Superior temporal gyrus (tissue), 1 donor: ENCODE measurements around the gene GPATCH8.

ENCODE experiments used
- DNase-seq: peaks from one replicate; pipeline ENCODE4 v3.0.0-alpha.2; 2016; ENCODE audit errors: extremely low spot score

The GPATCH8 gene

DNA sequence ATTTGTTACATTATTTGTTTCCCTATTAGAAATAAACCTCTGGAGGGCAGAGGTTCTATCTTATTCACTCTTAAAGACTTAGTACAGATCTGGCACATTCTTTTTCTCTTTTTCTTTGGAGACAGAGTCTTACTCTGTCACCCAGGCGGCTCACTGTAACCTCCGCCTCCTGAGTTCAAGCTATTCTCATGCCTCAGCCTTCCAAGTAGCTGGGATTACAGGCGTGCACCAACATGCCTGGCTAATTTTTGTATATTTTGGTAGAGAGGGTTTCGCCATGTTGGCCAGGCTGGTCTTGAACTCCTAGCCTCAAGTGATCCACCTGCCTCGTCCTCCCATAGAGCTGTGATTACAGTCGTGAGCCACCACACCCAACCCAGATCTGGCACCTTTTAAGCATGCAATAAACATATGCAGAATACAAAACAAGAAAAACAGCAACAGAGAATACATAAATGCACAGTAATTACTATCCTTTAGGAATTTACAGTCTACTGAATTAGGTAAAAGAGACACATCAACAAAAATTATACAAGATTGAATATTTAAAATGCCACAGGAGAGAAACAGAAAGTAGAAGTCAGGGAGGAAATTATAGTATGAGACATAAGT is 52.1 kb downstream of the GPATCH8 start:
- no peak for DNase-seq

DNA sequence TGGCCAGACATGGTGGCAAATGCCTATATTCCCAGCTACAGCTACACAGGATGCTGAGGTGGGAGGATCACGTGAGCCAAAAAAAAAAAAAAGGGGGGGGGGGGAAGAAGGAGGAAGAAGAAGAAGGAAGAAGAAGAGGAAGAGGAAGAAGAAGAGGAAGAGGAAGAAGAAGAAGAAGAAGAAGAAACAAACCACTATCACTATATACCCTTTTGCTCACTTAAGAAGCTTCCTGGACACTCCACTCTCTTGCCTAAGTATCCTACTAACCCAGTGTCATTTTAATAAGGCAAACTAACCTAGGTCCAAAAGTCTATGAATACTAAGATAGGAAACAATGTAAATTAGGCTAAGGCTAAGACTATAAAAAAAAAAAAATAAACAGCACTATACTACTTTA is 54.8 kb downstream of the GPATCH8 start:
- DNase-seq = no peak

DNA sequence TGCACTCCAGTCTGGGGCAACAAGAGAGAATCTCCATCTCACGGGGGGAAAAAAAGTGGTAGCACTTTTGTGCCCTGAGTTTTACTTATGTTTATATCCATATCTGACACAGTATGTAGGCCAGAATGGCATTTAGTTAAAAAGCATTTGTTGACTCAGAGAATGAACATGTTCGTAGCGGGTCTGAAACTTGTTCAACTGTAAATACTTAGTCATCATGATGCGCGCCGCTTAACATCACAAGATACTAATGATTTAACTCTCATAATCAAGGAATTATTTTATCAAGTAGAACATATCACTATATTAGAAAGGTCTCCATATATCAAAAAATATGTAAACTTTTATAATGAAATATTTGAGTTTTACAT is 58.5 kb downstream of the GPATCH8 start:
- no peak for DNase-seq

DNA sequence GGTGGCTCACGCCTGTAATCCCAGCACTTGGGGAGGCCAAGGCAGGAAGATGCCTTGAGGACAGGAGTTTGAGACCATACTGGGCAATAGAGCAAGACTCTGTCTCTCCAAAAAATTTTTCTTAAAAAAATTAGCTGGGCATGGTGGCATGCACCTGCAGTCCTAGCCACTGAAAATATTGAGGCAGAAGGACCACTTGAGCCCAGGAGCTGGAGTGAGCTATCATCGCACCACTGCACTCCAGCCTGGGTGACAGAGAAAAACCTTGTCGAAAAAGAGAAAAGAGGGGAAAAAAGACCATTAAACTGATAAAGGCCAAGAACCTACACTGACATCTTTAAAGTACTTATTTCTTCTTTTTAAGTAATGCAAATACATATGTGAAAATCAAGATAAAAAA is 60.4 kb downstream of the GPATCH8 start:
- no peak for DNase-seq

DNA sequence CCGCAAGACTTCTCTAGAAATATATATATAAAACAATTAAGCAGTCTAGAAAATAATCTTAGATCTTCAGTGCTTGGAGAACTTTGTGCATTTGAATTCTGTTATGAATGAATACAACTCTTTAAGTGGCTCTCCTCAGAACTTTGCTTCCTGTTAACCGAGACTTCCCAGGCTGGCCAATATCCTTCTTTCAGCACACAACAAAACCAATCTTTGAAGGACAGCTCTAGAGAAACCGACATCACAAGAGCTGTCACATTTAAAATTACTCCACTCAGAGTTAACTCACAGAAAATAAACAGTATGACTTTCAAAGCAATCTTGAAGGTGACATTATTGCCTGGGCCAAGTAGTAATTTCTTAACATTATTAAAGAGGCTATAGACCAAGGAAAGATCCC is 64.0 kb downstream of the GPATCH8 start:
- DNase-seq = no peak

DNA sequence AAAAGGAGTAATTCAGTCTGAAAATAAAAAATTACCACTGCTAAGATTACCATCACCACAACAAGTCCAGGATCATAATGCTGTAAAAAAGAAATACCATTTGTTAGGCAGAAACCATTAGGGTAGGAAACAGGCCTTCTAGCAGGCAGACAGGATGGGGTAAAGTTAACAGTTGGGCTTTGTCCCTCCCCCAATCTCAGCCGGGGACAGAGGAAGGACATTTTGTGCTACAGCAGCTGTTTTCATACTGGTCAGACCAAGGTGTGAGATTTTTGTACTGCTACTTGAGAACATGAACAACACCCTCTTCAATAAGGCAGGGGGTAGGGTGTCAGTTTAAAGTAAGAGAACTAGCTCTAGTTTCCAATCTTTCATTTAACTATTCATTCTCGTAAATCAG is 64.6 kb downstream of the GPATCH8 start:
- DNase-seq = peak; percentile 46

DNA sequence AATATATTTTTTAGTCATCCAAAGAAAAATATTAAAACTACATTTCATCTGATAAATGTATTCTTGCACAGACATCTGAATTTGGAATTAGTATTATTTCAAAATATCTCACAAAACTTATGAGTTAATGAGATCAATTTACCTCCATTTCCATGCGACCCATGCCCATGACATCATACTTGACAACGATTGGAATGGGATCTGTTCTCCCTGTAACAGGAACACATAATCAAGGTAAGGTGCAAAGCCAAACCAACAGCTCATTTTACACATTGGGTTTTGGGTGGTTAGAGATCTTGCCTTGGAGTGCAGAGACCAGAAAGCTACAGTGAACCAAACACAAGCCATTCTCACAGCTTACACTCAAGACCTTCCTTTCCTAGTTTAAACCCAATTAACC is 66.9 kb downstream of the GPATCH8 start:
- DNase-seq = no peak

DNA sequence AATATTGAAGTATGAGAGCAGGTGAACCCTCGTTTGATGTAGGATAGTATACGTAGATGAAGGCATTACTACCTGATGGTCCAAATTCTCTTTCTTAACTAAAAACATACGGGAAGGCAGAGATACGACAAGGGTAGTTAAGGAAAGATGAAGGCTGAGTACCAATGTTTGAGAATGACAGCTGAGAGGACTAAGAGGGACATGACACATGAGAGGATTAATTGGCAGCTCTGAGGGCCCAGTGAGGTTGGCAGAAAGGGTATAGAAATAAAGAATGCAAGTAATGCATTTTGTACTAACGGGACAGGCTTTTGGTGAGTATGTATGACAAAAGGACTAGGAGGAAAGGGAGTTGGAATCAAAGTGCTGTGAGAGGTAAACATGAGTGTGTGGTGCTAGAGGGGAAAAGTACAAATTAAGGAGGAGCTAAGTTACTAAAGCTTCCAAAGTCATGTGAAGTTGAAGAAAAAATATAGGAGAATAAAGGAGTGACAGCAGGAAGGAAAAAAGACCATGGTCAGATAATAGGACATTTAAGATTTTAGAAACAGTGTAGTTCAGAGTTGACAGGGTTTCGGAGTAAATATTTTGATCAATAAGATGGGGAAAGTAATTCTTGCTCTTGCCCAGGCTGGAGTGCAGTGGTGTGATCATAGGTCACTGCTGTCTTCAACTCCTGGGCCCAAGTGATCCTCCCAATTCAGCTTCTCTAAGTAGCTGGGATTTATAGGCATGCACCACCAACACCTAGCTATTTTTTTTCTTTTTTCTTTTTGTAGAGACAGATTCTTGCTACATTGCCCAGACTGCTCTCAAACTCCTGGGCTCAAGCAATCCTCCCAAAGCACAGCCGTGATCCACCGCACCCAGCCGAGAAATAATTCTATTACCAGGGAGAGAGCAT is 70.7 kb downstream of the GPATCH8 start:
- no peak for DNase-seq

DNA sequence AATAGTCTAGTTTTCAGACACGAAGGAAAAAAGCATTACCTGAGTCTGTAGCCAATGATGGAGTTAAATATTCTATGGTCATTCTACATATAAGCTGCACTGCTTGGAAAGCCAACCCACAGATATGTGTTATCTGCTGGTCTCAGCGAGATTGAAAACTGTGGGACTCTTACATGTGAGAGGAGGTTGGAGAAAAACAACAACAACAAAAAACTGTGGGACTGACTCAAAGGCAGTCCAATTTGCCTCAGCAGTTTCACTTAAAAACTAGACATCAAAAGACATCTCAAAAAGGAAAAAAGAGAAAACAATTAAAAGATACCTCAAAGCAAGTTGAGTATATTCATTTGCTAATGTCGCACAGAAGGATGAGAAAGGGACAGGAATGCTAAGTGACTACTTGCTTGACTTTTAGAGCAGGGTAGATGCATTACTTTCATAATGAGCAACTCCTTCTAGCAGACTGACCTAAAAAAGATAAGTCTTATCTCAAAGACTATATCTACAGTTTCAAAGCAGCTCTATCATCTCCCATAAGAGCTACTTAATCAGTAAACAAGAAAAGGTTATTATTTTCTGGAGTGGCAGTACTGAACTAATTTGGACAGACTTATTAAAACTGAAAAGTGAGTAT is 78.3 kb downstream of the GPATCH8 start:
- no peak for DNase-seq

DNA sequence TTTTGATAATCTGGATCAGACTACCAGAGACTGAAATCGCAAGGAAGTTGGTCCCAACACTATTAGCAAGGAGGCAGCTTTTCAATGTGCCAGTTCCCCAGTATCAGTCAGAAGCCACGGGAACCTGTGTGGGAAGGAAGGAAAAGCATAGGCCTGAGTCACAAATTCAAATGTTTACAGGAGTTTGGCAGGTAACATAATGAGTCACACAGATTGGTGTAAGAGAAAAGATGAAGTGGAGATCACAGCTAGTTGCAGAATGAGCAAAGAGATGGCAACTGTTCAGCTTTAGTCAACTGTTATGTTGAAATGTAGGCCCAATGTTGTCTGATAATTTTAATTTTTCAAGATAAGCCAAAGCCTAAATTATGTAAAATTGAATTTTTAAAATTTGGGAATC is 85.7 kb downstream of the GPATCH8 start:
- DNase-seq = peak; percentile 54

DNA sequence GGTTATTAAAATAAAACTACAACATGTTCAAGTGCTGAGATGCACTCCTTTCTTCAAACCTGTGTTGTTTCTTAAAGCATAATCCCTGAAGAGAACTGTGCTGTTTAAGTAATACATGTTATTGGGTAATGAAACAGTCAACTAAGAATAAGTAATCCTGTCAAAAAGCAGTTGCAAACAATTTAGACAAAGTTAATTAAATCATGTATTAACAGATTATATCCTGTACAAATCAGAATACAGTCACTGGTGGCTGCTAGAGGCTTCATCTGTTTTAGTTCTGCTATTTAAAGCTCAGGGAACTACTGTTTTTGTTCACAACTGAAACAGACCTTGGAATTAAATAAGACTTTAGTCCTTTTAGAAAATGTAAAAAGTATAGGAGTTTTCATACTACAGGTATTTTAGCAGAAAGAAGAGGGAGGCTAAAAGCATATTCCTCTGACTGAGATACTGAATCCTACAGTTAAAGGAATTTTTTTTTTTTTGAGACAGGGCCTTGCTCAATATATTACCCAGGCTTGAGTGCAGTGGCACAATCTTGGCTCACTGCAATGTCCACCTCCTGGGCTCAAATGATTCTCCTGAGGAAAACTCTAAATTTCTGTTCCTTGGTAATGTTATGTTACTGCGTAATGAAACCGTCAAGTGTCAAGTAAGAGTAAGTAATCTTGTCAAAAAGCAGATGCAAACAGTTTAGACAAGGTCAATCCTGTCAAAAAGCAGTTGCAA is 86.5 kb downstream of the GPATCH8 start:
- DNase-seq = no peak

DNA sequence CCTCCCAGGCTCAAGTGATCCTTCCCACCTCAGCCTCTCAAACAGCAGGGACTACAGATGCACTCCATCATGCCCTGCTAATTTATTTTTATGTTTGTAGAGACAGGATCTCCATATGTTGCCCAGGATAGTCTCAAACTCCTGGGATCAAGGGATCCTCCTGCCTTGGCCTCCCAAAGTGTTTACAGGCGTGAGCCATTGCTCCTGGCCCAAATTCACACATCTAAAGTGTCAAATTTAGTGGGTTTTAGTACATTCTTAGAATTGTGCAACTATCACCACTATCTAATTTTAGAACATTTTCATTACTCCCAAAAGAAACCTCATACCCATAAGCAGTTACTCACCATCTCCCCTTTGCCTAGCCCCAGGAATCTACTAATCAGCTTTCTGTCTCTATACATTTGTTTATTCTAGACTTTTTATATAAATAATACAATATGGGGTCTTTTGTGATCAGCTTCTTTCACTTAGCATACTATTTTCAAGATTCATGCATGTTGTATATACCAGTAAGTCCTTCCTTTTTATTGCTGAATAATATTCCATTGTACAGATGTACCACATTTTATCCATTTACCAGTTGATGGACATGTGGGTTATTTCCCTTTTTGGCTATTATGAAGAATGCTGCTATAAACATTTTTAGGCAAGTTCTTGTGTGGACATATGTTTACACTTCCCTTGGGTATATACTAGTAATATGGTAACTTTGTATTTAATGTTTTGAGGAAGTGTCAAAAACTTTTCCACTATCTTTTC is 88.6 kb downstream of the GPATCH8 start:
- no peak for DNase-seq

DNA sequence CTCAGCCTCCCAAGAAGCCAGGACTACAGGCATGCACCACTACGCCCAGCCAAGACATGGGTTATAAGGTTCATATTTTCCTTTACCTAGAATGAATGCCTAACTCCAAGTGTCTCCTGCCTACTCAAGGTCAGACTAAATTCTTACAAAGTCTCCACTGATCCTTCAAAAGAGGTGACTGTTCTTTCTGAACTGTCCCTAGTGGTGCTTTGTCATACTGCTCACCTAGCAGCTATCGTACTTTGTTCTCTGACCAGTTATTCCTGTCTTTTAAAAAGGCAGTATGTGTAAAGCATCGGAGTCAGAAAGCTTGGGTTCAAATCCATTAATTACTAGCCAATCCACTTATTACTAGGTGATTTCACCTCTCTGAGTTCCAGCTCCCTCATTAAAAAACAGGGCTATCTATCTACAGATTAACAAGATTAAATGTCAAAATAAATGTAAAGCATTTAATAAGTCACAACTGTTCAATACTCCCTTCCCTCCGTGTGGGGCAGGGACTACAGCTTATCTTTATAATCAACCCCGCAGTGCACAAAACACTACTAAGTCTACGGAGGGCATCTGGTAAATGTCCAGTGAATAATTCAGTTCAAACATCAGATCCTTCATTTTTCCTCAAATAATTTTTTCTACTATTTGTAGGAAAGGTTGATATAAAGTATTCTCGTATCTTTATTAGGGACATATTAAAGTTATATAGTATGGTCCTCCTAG is 93.7 kb downstream of the GPATCH8 start:
- DNase-seq = no peak

DNA sequence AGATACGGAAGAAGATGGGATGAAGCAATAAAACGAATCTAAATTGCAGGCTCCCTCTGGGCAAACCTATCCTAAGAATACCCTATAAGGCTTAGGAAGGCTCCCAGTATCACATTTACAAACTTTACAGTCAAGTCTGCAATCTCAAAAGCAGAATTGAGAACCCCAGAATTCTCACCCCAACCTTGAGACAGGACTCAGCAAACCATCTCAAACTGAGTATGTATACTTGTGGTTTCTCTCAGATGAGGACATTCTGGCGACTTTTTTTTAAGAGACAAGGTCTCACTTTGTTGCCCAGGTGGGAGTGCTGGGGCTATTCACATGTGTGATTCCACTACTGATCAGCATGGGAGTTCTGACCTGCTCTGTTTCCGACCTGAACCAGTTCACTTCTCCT is 94.4 kb downstream of the GPATCH8 start:
- no peak for DNase-seq

DNA sequence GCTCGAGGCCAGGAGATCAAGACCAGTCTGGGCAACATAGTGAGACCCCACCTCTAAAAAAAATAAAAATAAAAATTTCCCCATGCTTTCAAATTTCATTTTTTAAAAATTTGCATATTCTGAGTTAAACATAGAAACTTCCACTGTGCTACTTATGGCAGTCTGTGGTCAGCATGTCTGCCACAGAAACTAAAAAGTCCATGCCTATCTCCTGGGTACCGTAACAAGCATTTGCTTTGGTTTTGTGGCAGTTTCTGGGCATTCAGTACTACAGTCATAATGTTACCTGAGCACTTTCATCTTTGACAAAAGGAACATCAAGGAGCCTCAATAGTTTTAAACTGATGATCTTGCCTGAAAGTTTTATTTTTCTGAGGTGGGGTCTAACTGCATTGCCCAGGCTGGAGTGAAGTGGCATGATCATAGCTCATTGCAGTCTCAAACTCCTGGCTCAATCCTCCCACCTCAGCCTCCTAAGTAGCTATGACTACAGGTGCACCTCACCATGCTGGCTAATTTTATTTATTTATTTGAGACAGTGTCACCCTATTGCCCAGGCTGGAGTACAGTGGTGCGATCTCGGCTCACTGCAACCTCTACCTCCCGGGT is 100.5 kb downstream of the GPATCH8 start:
- no peak for DNase-seq

DNA sequence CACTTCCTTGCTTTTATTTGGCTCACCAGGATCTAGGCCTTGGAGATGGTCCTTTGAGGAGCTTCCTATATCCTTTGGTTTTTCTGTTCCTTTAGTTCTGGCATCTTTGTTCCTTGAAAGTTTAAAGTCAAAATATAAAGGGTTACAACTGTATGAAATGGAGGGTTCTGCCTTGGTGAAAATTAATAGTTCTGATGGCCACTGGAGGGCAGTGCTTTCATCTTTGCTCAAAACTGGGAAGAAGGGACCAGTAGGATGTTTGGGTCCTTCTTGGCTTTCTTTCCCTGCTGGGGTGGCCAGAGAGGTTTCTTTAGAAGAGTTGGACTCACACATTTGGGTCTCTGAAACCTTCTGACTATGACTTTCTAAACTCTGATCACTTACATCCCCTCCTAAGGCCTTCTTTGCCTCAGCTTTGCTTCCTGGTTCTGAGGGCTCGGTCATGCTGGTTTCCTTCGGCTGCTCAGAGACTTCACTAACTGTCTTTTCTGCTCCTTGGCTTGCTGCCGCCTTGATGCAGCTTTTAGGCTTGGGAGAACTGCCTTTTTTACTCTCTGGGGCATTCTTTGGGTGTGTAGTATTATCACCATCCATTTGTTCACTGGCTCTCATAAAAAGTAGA is 102.9 kb downstream of the GPATCH8 start:
- DNase-seq = peak; percentile 41

DNA sequence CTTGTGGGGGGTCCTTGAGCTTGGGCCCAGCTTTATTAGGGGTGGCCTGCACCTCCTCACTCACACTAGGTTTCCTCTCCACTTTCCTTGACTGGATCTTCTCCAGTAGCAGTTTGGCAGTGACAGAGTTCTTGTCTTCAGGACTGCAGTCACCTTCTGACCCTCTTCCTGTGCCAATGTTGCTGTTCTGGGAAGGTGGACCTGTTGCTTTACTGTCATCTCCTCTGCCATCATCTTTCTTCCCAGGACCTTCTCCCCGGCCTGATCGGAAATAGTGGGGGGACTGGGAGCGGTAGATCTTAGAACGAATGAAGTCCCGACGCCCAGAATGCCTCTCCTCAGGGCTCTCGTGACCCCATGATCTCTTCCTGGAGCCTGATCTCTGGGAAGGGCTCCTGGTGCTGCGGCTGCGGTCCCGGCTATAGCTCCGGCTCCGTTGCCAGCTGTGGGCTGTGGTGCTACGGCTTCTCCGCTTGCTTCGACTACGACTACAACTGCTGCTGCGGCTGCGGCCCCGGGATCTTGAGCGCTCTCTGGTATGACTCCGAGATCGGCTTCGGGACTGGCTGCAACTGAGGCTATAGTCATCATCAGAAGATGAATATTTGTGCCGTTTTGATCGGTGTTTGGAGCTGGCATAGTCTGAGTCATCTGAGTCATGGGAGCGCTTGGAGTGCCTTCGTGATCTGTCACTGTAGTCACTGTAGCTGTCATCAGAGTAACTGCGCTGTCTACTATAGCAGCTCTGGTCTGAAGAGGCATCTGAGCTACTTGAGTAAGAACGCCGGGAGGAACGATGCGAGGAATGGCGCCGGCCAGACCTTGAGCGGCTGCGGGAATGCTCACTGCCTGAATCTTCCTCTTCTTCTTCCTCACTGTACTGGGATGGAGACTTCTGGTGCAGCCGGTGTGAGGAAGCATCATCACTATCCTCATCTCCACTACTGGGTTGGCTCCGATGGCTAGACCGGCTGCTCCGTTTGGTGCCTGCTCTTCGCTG is 104.2 kb downstream of the GPATCH8 start:
- DNase-seq = no peak
